Measurements from ENCODE around the gene GBP1.

DNA sequence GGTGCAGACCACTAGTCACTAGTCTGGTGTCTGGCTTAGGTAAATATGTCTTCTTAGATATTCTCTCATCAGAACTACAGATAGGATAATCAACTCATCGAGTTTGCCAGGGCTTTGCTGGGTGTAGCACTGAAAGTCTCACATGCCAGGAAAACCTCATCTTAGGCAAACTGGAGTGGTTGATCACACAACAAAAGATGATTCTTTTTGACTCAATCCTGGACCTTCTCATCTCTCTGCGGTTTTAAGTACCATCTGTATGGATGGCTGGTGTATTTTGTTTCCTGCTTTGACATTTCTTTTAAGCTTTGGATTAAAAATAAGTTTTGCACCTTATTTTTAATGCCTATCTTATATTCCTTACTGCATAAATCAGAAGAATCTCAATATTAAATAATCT, 49.7 kb upstream of the GBP1 start:
- TF ChIP-seq, protein P1, sequence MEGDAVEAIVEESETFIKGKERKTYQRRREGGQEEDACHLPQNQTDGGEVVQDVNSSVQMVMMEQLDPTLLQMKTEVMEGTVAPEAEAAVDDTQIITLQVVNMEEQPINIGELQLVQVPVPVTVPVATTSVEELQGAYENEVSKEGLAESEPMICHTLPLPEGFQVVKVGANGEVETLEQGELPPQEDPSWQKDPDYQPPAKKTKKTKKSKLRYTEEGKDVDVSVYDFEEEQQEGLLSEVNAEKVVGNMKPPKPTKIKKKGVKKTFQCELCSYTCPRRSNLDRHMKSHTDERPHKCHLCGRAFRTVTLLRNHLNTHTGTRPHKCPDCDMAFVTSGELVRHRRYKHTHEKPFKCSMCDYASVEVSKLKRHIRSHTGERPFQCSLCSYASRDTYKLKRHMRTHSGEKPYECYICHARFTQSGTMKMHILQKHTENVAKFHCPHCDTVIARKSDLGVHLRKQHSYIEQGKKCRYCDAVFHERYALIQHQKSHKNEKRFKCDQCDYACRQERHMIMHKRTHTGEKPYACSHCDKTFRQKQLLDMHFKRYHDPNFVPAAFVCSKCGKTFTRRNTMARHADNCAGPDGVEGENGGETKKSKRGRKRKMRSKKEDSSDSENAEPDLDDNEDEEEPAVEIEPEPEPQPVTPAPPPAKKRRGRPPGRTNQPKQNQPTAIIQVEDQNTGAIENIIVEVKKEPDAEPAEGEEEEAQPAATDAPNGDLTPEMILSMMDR (IDR thresholded peaks at IDR 0.05; ENCODE audit: extremely low read depth in 1 of 2, insufficient read depth in 1 of 2, low read depth in 1 of 2, low read length in 2 of 2), result no peak
- no peak for TF ChIP-seq EZH2 (IDR thresholded peaks at IDR 0.05; ENCODE audit: borderline replicate concordance, low read depth, low read length, severe bottlenecking)
- TF ChIP-seq, protein P2, sequence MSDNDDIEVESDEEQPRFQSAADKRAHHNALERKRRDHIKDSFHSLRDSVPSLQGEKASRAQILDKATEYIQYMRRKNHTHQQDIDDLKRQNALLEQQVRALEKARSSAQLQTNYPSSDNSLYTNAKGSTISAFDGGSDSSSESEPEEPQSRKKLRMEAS (IDR thresholded peaks at IDR 0.05; ENCODE audit: insufficient read depth, insufficient read length), result no peak
- TF ChIP-seq POLR2AphosphoS5 (IDR thresholded peaks at IDR 0.05; ENCODE audit: insufficient read depth, low read depth, low read length), result no peak
- no peak for TF ChIP-seq POLR2A (IDR thresholded peaks at IDR 0.05; ENCODE audit: low read depth, low read length)
- no peak for TF ChIP-seq MYC (IDR thresholded peaks at IDR 0.05; ENCODE audit: low read depth, low read length)

Data from endothelial cell of umbilical vein (primary cell).